Neural cell (in vitro differentiated cells): ENCODE measurements around the gene RIC8B. TPM values are rescaled to one million over a fixed set of nuclear protein-coding genes. Genes with fewer than 3 reads are reported as not detected.

ENCODE experiments used
- H2AFZ ChIP-seq: fragments of 200-600, 300-800 bp; sonication (generic), shearing (Covaris generic); 2 replicates; pipeline ENCODE4 v1.6.0; 2014; ENCODE audit warnings: low read depth, mild to moderate bottlenecking, antibody characterized with exemption, low read length, moderate library complexity
- H3F3A ChIP-seq: fragments of 200-600 bp; shearing (Covaris generic); 2 replicates; pipeline ENCODE4 v1.6.1; 2016; ENCODE audit warnings: mild to moderate bottlenecking, moderate library complexity, mixed read lengths, antibody characterized with exemption, low read length; ENCODE audit not compliant: insufficient read depth, poor library complexity, severe bottlenecking
- H3K27ac ChIP-seq: fragments of 200-600, 300-800 bp; sonication (generic), shearing (Covaris generic); 2 replicates; pipeline ENCODE4 v1.5.1; 2014; ENCODE audit warnings: mild to moderate bottlenecking, low read length, moderate library complexity
- H3K27me3 ChIP-seq: fragments of 300-800, 200-600 bp; sonication (generic), shearing (Covaris generic); 2 replicates; pipeline ENCODE4 v1.6.0; 2014; ENCODE audit warnings: mild to moderate bottlenecking, low read depth, low read length, moderate library complexity; ENCODE audit not compliant: insufficient read depth
- H3K36me3 ChIP-seq: fragments of 300-800, 200-600 bp; sonication (generic), shearing (Covaris generic); 2 replicates; pipeline ENCODE4 v1.5.1; 2014; ENCODE audit warnings: mild to moderate bottlenecking, antibody characterized with exemption, low read length, moderate library complexity; ENCODE audit not compliant: insufficient read depth
- H3K4me2 ChIP-seq: fragments of 300-800, 200-600 bp; sonication (generic), shearing (Covaris generic); 2 replicates; pipeline ENCODE4 v1.6.0; 2014; ENCODE audit warnings: mild to moderate bottlenecking, low read length
- H3K4me3 ChIP-seq: fragments of 300-800, 200-600 bp; sonication (generic), shearing (Covaris generic); 2 replicates; pipeline ENCODE4 v1.5.1; 2014; ENCODE audit warnings: mild to moderate bottlenecking, low read length, moderate library complexity
- H3K79me2 ChIP-seq: fragments of 200-600 bp; shearing (Covaris generic); replicated peaks from 2 replicates; pipeline ENCODE4 v1.6.0; 2014; ENCODE audit warnings: mild to moderate bottlenecking, low read length, moderate library complexity; ENCODE audit not compliant: insufficient read depth
- H3K9ac ChIP-seq: fragments of 300-800, 200-600 bp; sonication (generic), shearing (Covaris generic); 2 replicates; pipeline ENCODE4 v1.6.1; 2016; ENCODE audit warnings: mild to moderate bottlenecking, low read length, mixed read lengths
- H3K9me2 ChIP-seq: fragments of 200-600 bp; shearing (Covaris generic); 2 replicates; pipeline ENCODE4 v1.6.1; 2016; ENCODE audit warnings: mild to moderate bottlenecking, low read length, mixed read lengths; ENCODE audit not compliant: insufficient read depth
- H3K9me3 ChIP-seq: fragments of 200-600, 300-800 bp; sonication (generic), shearing (Covaris generic); 2 replicates; pipeline ENCODE4 v1.6.1; 2016; ENCODE audit warnings: mild to moderate bottlenecking, mixed run types, low read length, moderate library complexity, mixed read lengths
- H4K20me1 ChIP-seq: fragments of 200-600 bp; shearing (Covaris generic); 2 replicates; pipeline ENCODE4 v1.6.1; 2016; ENCODE audit warnings: mild to moderate bottlenecking, mixed run types; ENCODE audit not compliant: insufficient read depth
- EP300 ChIP-seq: fragments of 450-650 bp; conservative IDR thresholded peaks from 2 replicates; pipeline ENCODE4 v1.6.1; 2014; ENCODE audit warnings: antibody characterized with exemption, mild to moderate bottlenecking, moderate library complexity; ENCODE audit not compliant: poor library complexity, severe bottlenecking
- EZH2 ChIP-seq: fragments of 200-600, 300-800 bp; shearing (Covaris generic), sonication (generic); IDR thresholded peaks from 2 replicates; pipeline ENCODE4 v1.6.1; 2014; ENCODE audit warnings: antibody characterized with exemption, low read length, borderline replicate concordance, mild to moderate bottlenecking; ENCODE audit not compliant: insufficient read depth, poor library complexity, severe bottlenecking
- MXI1 ChIP-seq: fragments of 450-650 bp; conservative IDR thresholded peaks from 2 replicates; pipeline ENCODE4 v1.6.1; 2014; ENCODE audit warnings: antibody characterized with exemption, mild to moderate bottlenecking; ENCODE audit not compliant: poor library complexity, severe bottlenecking
- POLR2AphosphoS5 ChIP-seq: IDR thresholded peaks from 2 replicates; pipeline ENCODE4 v1.6.1; 2012
- RAD21 ChIP-seq: fragments of 450-650 bp; conservative IDR thresholded peaks from 2 replicates; pipeline ENCODE4 v1.6.1; 2014; ENCODE audit warnings: antibody characterized with exemption, mild to moderate bottlenecking, moderate library complexity
- REST ChIP-seq: IDR thresholded peaks from 2 replicates; pipeline ENCODE4 v1.6.1; 2012; ENCODE audit warnings: borderline replicate concordance
- SMC3 ChIP-seq: fragments of 450-650 bp; conservative IDR thresholded peaks from 2 replicates; pipeline ENCODE4 v1.6.1; 2014; ENCODE audit warnings: antibody characterized with exemption, mild to moderate bottlenecking, moderate library complexity; ENCODE audit not compliant: poor library complexity
- TAF1 ChIP-seq: IDR thresholded peaks from 2 replicates; pipeline ENCODE4 v1.6.1; 2012; ENCODE audit warnings: low read depth
- polyA plus RNA-seq: library from polyadenylated mRNA; depleted of rRNA; stranded (reverse); fragments of >200 nt; gene quantifications from 2 replicates; pipeline ENCODE4 v1.2.3, GENCODE V29; 2014
- TF ChIP-seq, protein P1 (sequence below): fragments of 450-650 bp; IDR thresholded peaks from 2 replicates; pipeline ENCODE4 v1.5.1; 2014; ENCODE audit warnings: antibody characterized with exemption, mild to moderate bottlenecking, moderate library complexity; ENCODE audit not compliant: poor library complexity, severe bottlenecking

RIC8B gene
- polyA plus RNA-seq, 1 donor from 2014 or later, result 30.0 TPM

DNA sequence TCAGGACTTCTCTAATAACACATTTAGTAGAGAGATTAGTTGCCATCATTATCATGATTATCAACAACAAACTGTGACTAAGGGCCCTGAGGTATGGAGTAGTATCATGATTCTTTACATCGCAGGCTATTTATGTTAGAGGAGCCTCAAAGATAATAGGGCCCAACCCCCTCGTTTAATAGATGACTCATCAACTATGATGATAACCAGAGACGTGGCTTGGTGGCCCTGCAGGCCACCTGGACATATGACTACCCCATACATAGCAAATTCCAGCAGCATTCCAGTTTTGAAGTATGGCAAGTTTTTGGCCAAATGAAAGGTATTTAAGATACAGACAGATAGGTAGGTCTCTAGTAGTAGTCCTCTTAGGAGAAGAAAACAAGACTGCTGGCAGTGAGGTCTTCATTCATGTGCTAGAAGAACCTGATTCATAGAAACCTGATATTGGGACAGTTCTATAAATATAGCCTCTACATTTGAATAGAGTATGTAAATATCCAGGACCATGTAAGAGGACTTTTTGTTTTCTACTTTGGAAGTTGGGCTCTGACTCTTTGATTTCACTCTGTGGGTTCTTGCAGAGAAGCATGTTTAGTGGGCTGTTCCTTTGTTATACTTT, 5.6 kb downstream of the RIC8B start:
- Histone ChIP-seq H2AFZ (no peak overlapping the region), H4K20me1 (no peaks in the 10 kb centered on the region)

GRCh38 chr12:106782619-106783018, 8.1 kb downstream of the RIC8B start:
- H3F3A ChIP-seq, result no peaks in the 10 kb centered on the region
- H3K36me3 ChIP-seq, result peaks cover 9% of the 10 kb centered on the region
- no peaks in the 10 kb centered on the region for H3K9me3 ChIP-seq
- no peaks in the 10 kb centered on the region for H3K9me2 ChIP-seq
- H3K4me3 ChIP-seq, result no peak overlapping the region
- H3K9ac ChIP-seq, result no peak overlapping the region
- H3K27ac ChIP-seq, result no peak overlapping the region
- peaks cover 36% of the 10 kb centered on the region for H3K79me2 ChIP-seq
- H3K27me3 ChIP-seq, result no peaks in the 10 kb centered on the region
- H2AFZ ChIP-seq, result no peak overlapping the region
- no peak overlapping the region for H3K4me2 ChIP-seq
- H4K20me1 ChIP-seq, result no peaks in the 10 kb centered on the region
- TF ChIP-seq EP300, result no peak
- no peak for TF ChIP-seq RAD21
- no peak for TF ChIP-seq MXI1
- TF ChIP-seq POLR2AphosphoS5, result no peak
- no peak for TF ChIP-seq TAF1
- TF ChIP-seq REST, result no peak
- no peak for TF ChIP-seq SMC3
- TF ChIP-seq, protein P1, sequence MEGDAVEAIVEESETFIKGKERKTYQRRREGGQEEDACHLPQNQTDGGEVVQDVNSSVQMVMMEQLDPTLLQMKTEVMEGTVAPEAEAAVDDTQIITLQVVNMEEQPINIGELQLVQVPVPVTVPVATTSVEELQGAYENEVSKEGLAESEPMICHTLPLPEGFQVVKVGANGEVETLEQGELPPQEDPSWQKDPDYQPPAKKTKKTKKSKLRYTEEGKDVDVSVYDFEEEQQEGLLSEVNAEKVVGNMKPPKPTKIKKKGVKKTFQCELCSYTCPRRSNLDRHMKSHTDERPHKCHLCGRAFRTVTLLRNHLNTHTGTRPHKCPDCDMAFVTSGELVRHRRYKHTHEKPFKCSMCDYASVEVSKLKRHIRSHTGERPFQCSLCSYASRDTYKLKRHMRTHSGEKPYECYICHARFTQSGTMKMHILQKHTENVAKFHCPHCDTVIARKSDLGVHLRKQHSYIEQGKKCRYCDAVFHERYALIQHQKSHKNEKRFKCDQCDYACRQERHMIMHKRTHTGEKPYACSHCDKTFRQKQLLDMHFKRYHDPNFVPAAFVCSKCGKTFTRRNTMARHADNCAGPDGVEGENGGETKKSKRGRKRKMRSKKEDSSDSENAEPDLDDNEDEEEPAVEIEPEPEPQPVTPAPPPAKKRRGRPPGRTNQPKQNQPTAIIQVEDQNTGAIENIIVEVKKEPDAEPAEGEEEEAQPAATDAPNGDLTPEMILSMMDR, result no peak

More for the DNA sequence above, 5.6 kb downstream of the RIC8B start:
- H3K27me3 ChIP-seq, result no peaks in the 10 kb centered on the region
- no peaks in the 10 kb centered on the region for H3K9me3 ChIP-seq
- H3K79me2 ChIP-seq, result peaks cover 59% of the 10 kb centered on the region
- no peak overlapping the region for H3K4me3 ChIP-seq
- no peak overlapping the region for H3K27ac ChIP-seq
- H3K36me3 ChIP-seq, result peaks cover 5% of the 10 kb centered on the region
- no peaks in the 10 kb centered on the region for H3F3A ChIP-seq
- no peaks in the 10 kb centered on the region for H3K9me2 ChIP-seq
- TF ChIP-seq SMC3, result no peak
- no peak for TF ChIP-seq POLR2AphosphoS5
- TF ChIP-seq EZH2, result no peak
- no peak for TF ChIP-seq TAF1
- no peak for TF ChIP-seq RAD21
- TF ChIP-seq, protein P1, result no peak
- TF ChIP-seq REST, result no peak
- no peak for TF ChIP-seq EP300
- TF ChIP-seq MXI1, result no peak
- H3K4me2 ChIP-seq, result no peak overlapping the region
- no peak overlapping the region for H3K9ac ChIP-seq
